HUES48 (cell line): Measurements from ENCODE around the gene VPS52.
"Not testable (repeated sequence)": the region's sequence is repeated elsewhere in the genome, so short reads cannot be mapped to it uniquely, and the experiment has no call there.

Experiments
- H3K27ac ChIP-seq: one replicate; pipeline ENCODE4 v1.7.0; 2013; ENCODE audit warnings: low read depth, low read length, inconsistent platforms
- H3K27me3 ChIP-seq: 2 replicates; pipeline ENCODE4 v1.6.1; 2013; ENCODE audit warnings: mild to moderate bottlenecking, low read length; ENCODE audit not compliant: control insufficient read depth, insufficient read depth
- H3K36me3 ChIP-seq: 2 replicates; pipeline ENCODE4 v1.6.1; 2013; ENCODE audit warnings: low read length; ENCODE audit not compliant: control insufficient read depth, insufficient read depth
- H3K4me1 ChIP-seq: 2 replicates; pipeline ENCODE4 v1.6.1; 2013; ENCODE audit warnings: mild to moderate bottlenecking, low read length; ENCODE audit not compliant: control insufficient read depth, insufficient read depth
- H3K4me3 ChIP-seq: 2 replicates; pipeline ENCODE4 v1.5.1; 2013; ENCODE audit warnings: mild to moderate bottlenecking, low read depth, low read length
- H3K9ac ChIP-seq: 2 replicates; pipeline ENCODE4 v1.6.1; 2013; ENCODE audit warnings: mild to moderate bottlenecking, low read depth, low read length, moderate library complexity
- H3K9me3 ChIP-seq: 2 replicates; pipeline ENCODE4 v1.6.1; 2013; ENCODE audit warnings: low read length; ENCODE audit not compliant: control insufficient read depth, insufficient read depth

VPS52 gene

DNA sequence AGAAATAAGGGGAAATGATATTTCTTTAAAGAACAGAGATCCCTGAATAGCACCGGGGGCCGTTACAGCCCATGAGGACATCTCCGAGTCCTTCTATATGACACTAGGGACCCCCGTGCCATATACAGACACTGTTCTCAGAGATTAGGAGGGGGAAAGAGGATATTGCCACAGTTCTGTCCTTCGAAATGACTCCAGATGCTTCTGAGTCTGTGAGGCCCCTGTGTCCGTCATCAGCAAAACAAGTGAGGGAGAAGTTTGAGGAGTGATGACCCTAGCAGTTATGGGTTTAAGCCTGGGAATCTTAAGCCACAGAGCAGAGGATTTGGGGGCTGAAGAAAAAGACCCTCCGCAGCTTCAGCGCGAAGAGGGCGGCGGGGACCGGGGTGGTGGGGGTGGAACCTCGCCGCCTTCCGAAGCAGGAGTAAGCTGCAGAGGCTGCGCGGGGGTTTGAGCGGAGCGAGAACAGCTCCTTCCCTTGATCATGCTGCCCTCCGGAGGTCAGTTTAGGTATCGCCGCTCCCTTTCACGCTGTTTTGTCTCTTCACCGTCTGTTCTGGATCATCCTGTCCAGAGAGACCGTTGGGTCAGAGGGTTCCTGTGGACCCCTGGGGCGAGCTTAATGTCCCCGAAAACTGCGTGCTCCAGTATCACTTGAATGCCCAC is 23.6 kb downstream of the VPS52 start:
- Histone ChIP-seq H3K9ac (no peak overlapping the region), H3K4me3 (peak overlapping the region; percentile 69), H3K27me3 (peaks cover 33% of the 10 kb centered on the region), H3K27ac (peak overlapping the region; percentile 36), H3K36me3 (peaks cover 6% of the 10 kb centered on the region), H3K4me1 (peaks cover 5% of the 10 kb centered on the region), H3K9me3 (no peaks in the 10 kb centered on the region)

DNA sequence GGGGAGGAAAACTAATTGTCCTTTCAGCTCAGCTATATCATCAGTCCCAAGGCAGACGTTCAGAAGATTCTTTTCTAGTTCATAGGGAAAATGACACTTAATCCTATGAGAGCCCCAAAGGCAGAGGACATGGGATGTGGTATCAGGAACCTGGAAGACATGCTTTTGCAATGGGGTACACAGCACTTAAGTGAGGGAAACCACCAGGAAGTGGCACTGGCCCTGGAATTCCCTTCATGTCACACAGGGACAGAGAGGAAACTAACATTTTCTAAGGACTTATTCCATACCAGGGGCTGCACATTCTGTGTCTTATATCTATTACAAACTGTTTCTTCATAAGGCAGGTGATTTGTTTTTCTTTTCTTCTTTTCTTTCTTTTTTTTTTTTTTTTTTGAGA is 28.2 kb downstream of the VPS52 start:
- Histone ChIP-seq H3K4me3 (no peak overlapping the region), H3K27ac (no peak overlapping the region), H3K27me3 (peaks cover 34% of the 10 kb centered on the region), H3K9me3 (no peaks in the 10 kb centered on the region), H3K9ac (no peak overlapping the region), H3K36me3 (no peaks in the 10 kb centered on the region), H3K4me1 (peaks cover 1% of the 10 kb centered on the region)

DNA sequence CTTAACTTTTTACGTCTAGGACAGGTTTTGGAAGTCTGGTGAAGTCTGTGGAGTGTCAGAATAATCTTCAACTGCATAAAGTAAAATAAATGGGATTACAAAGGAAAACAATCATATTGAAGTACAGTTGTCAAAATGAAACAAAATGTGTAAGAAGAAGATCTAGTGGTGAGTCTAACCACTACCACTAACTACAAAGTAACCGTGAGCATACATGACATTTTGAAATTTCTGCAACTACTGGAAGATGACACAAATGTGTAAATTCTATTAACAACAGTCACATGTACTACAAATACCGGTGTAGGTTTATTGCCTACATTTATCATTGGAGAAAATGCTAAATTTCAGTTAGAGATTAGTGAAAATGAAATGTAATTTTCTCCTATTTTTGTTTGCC is 29.7 kb downstream of the VPS52 start:
- Histone ChIP-seq H3K4me1 (no peaks in the 10 kb centered on the region), H3K27ac (no peak overlapping the region)

DNA sequence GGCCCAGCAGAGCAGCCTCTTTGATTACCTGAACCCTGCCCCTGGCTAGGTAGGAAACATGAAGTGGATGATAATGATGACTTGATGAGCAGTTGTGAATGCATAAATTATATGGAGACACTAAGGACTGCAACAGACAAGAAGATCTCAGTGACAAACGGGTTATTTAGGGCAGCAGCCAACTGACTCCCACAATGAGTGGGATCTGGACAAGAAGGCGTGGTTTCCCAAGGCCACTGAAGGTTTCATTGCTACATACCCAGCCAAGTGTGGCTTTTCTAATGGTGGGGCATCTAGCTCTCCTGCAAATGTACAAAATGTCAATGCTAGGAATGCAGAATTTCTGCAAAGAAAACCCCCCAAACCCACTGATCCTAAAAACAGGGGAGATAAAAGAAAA is 33.9 kb downstream of the VPS52 start:
- Histone ChIP-seq H3K27me3 (peaks cover 7% of the 10 kb centered on the region; the same call in 1 of the 2 replicates), H3K9me3 (no peaks in the 10 kb centered on the region), H3K36me3 (no peaks in the 10 kb centered on the region), H3K9ac (no peak overlapping the region), H3K4me1 (peaks cover 8% of the 10 kb centered on the region; the same call in 1 of the 2 replicates), H3K4me3 (no peak overlapping the region), H3K27ac (no peak overlapping the region)

More for the DNA sequence above, 29.7 kb downstream of the VPS52 start:
- Histone ChIP-seq H3K27me3 (peaks cover 25% of the 10 kb centered on the region), H3K36me3 (no peaks in the 10 kb centered on the region), H3K9ac (no peak overlapping the region), H3K9me3 (no peaks in the 10 kb centered on the region), H3K4me3 (no peak overlapping the region)

DNA sequence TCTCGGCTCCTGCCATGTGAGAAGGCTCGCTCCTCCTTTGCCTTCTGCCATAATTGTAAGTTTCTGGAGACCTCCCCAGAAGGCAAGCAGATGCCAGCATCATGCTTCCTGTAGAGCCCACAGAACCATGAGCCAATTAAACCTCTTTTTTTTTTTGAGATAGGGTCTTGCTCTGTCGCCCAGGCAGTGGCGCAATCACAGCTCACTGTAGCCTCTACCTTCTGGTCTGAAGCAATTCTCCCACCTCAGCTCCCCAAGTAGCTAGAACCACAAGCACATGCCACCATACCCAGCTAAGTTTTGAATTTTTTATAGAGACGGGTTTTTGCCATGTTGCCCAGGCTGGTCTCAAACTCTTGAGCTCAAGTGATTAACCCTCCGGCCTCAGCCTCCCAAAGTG is 34.8 kb downstream of the VPS52 start:
- peaks cover 8% of the 10 kb centered on the region; the same call in 1 of the 2 replicates for H3K4me1 ChIP-seq
- peaks cover 7% of the 10 kb centered on the region; the same call in 1 of the 2 replicates for H3K27me3 ChIP-seq
- no peak overlapping the region for H3K9ac ChIP-seq
- H3K9me3 ChIP-seq = no peaks in the 10 kb centered on the region
- no peak overlapping the region for H3K27ac ChIP-seq
- H3K4me3 ChIP-seq = no peak overlapping the region
- H3K36me3 ChIP-seq = no peaks in the 10 kb centered on the region

DNA sequence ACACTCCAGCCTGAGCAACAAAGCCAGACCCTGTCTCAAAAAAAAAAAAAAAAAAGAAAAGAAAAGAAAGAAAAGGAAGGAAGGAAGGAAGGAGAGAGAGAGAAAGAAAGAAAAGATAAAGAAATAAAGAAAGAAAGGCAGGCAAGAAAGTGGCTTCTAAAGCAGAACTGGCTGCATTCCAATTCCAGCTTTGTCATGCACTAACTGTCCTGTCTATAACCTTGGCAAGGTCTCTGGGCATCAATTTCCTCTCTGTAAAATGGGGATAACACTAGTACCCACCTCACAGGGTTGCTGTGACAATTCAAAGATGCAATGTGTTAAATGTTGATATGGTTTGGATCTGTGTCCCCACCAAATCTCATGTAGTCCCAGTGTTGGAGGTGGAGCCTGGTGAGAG is 35.3 kb downstream of the VPS52 start:
- H3K9ac ChIP-seq = no peak overlapping the region

DNA sequence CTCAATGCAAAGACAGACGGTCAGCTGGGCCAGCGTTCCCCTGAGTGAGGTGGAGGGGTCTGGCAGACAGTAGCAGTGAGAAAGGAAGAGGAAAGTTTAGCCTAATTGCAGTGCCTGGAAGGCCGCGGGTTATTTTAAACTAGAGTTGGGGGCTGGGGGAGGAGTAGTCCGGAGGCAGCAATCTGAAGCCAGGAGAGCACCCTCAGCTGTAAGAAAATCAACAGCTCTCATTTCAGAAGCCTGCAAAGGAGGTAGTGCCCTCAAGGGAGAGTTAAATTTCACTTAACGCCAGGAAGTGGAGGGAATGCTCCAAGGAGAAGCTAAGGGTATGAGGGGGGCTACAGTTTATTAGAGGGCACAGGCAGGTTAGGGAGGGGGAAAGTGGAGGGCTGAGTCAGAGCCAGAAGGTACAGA is 36.4 kb downstream of the VPS52 start:
- no peaks in the 10 kb centered on the region for H3K36me3 ChIP-seq

More for the DNA sequence above, 35.3 kb downstream of the VPS52 start:
- Histone ChIP-seq H3K27ac (no peak overlapping the region), H3K36me3 (no peaks in the 10 kb centered on the region), H3K9me3 (no peaks in the 10 kb centered on the region), H3K4me1 (peaks cover 8% of the 10 kb centered on the region; the same call in 1 of the 2 replicates), H3K27me3 (peaks cover 7% of the 10 kb centered on the region; the same call in 1 of the 2 replicates), H3K4me3 (no peak overlapping the region)

DNA sequence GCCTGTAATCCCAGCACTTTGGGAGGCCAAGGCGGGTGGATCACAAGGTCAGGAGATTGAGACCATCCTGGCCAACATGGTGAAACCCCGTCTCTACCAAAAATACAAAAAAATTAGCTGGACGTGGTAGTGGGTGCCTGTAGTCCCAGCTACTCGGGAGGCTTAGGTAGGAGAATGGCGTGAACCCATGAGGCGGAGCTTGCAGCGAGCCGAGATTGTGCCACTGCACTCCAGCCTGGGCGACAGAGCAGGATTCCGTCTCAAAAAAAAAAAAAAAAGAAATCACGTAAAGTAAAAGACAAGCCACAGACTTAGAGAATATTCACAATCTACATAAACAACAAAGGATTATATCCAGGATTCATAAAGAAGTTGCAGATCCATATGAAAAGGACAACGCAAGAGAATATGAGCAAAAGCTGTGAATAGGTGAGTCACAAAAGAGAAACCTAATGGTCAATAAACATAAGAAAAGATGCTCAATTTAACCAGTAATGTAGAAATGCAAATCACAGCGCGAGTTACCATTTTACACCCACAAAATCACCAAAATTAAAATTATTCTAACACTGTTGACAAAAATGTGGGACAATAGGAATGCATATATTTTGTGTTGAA is 45.1 kb downstream of the VPS52 start:
- Histone ChIP-seq H3K4me1 (peaks cover 11% of the 10 kb centered on the region), H3K4me3 (peak overlapping the region; percentile 40), H3K27ac (peak overlapping the region; percentile 78)
- not testable (repeated sequence) for H3K9ac ChIP-seq, H3K36me3 ChIP-seq, H3K9me3 ChIP-seq, H3K27me3 ChIP-seq

More for the DNA sequence above, 36.4 kb downstream of the VPS52 start:
- no peaks in the 10 kb centered on the region for H3K9me3 ChIP-seq
- peaks cover 8% of the 10 kb centered on the region; the same call in 1 of the 2 replicates for H3K4me1 ChIP-seq
- no peak overlapping the region for H3K4me3 ChIP-seq
- no peak overlapping the region for H3K9ac ChIP-seq
- no peak overlapping the region for H3K27ac ChIP-seq
- H3K27me3 ChIP-seq = peaks cover 7% of the 10 kb centered on the region; the same call in 1 of the 2 replicates

DNA sequence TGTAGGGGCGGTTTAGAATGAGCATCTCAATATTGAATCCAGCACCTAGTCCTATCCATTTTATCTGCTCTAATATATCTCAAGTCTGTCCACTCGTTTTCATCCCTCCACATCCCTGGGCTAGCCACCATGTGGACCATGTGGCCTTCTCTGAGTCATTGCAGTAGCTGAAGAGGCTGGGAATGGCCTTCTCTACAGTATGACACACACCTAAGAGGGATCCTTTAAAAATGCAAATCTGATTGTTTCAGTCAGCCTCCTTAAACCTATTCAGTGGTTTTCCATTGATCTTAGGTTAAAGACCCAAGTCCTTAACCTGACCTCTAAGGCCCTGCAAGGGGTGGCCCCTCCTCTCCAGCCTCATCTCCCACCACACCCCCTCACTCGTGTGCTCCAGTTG is 54.0 kb downstream of the VPS52 start:
- Histone ChIP-seq H3K9ac (no peak overlapping the region), H3K36me3 (no peaks in the 10 kb centered on the region), H3K27me3 (peaks cover 80% of the 10 kb centered on the region), H3K27ac (no peak overlapping the region), H3K4me3 (no peak overlapping the region), H3K9me3 (no peaks in the 10 kb centered on the region), H3K4me1 (peaks cover 12% of the 10 kb centered on the region)

DNA sequence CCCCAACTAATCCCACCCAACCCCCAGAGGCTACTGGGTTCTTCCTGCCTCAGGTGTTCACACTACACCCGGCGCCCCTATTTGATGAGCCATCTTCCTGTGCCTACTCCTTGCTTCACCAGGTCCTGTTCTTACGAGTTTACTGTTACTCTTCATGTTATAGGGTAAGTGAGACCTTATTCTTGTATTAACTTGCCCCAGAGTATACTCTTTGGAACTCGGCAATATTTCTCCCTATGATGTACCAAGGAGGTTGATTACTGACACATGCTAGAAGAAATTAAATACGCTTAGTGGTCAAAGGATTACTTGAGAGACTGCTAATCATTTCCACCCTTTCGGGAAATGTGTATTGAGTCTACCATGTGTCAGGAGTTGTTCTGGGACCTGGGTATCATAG is 54.4 kb downstream of the VPS52 start:
- Histone ChIP-seq H3K9me3 (no peaks in the 10 kb centered on the region), H3K27me3 (peaks cover 82% of the 10 kb centered on the region), H3K9ac (no peak overlapping the region), H3K4me1 (peaks cover 16% of the 10 kb centered on the region), H3K4me3 (no peak overlapping the region), H3K27ac (no peak overlapping the region), H3K36me3 (no peaks in the 10 kb centered on the region)

DNA sequence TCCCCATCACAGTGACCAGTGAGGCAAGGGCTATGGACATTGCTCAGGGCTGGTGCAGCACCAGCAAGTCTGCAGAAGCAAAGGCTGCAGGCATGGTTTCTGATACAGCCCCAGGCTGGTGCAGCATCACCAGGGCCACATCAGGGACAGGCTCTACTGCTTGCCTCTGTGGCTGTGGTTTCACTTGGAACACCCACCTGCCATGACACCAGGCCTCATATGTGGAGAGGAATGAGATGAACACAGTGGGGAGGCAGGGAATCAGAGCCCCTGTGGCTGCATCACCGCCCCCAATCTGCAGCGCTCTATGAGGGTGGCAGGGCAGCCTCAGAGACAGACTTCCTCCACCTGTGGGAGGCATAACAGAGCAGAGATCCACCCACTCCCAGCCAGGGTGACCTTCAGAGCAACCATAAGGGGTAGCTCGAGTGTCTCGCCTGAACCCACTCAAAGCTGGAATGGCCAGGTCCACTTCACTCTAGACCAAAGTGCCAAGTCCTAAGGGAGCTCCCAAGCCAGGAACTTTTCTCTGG is 55.5 kb downstream of the VPS52 start:
- Histone ChIP-seq H3K4me1 (peaks cover 21% of the 10 kb centered on the region), H3K4me3 (no peak overlapping the region), H3K36me3 (0 out of 2 replicates have a peak, but pooled peaks cover 4% of the 10 kb centered on the region), H3K9ac (no peak overlapping the region), H3K27ac (no peak overlapping the region), H3K9me3 (no peaks in the 10 kb centered on the region), H3K27me3 (peaks cover 92% of the 10 kb centered on the region)
